Measurements from ENCODE around the gene ZNF408.

Gene ZNF408

DNA sequence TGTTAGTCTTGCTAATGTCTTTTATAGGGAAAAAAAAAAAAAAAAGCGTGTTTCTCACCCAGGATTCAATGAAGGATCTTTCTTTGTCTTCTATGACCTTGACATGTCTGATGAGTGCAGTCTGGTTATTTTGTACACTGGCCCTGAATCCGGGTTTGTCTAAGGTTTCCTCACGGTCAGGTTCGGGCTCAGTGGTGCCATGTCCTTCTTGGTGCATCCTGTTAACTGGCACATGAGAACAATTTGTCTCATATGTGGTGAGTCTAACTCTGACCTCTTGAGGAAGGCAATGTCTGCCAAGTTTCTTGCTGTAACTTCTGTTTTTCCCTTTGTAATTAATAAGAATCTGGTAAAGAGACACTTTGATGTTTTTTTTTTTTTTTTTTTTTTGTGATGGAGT is 30.7 kb downstream of the ZNF408 start:
- no peak overlapping the region for H3K27ac ChIP-seq

DNA sequence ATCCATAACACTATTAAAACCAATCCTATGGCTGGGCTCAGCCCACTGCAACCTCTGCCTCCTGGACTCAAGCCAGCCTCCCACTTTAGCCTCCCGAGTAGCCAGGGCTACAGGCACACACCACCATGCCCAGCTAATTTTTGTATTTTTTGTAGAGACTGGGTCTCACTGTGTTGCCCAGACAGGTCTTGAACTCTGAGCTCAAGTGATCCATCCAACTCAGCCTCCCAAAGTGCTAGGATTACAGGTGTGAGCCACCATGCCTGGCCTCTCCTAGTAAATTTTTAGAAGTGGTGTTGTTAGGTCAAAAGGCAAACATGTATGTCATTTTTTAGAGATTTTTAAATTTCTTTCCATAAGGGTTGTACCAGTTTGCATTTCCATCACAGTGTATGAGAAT is 32.4 kb downstream of the ZNF408 start:
- TF ChIP-seq ZFX (IDR thresholded peaks at IDR 0.05; ENCODE audit: borderline replicate concordance): no peak
- TF ChIP-seq, protein P1, sequence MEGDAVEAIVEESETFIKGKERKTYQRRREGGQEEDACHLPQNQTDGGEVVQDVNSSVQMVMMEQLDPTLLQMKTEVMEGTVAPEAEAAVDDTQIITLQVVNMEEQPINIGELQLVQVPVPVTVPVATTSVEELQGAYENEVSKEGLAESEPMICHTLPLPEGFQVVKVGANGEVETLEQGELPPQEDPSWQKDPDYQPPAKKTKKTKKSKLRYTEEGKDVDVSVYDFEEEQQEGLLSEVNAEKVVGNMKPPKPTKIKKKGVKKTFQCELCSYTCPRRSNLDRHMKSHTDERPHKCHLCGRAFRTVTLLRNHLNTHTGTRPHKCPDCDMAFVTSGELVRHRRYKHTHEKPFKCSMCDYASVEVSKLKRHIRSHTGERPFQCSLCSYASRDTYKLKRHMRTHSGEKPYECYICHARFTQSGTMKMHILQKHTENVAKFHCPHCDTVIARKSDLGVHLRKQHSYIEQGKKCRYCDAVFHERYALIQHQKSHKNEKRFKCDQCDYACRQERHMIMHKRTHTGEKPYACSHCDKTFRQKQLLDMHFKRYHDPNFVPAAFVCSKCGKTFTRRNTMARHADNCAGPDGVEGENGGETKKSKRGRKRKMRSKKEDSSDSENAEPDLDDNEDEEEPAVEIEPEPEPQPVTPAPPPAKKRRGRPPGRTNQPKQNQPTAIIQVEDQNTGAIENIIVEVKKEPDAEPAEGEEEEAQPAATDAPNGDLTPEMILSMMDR (IDR thresholded peaks at IDR 0.05): no peak
- H3K27ac ChIP-seq: no peak overlapping the region

More for the DNA sequence above, 30.7 kb downstream of the ZNF408 start:
- TF ChIP-seq, protein P1 (IDR thresholded peaks at IDR 0.05): no peak
- TF ChIP-seq ZFX (IDR thresholded peaks at IDR 0.05; ENCODE audit: borderline replicate concordance): no peak

DNA sequence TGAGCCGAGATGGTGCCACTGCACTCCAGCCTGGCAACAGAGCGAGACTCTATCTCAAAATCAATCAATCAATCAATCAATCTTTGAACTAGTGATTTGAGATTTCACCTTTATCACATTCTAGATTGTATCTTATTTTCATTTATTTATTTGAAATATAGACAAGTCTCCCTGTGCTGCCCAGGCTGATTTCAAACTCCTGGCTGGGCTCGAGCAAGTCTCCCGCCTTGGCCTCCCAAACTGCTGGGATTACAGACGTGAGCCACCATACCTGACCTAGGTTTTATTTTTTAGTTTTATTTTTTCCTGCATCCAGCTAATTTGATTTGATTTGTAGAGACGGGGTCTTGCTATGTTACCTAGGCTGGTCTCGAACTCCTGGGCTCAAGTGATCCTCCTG is 35.3 kb downstream of the ZNF408 start:
- TF ChIP-seq, protein P1 (IDR thresholded peaks at IDR 0.05): no peak
- no peak for TF ChIP-seq ZFX (IDR thresholded peaks at IDR 0.05; ENCODE audit: borderline replicate concordance)
- peak overlapping the region; percentile 34; the same call in 1 of the 2 replicates for H3K27ac ChIP-seq

DNA sequence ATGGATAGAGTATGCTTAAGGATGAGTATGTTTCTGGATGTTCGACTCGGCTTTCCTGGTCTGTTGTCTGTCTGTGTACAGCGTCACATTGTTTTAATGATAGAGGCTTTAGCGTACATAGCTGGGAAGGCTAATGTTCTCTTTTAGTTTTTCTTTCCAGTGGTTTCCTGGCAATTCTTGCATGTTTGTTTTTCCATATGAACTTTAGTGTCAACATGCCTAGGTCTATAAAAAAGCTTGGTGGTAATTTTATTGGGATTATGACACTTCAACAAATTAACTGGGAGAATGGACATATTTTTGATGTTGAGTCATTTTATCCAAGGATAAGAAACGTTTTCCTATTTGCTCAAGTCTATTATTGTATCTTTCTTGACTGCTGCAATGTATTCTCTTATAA is 35.8 kb downstream of the ZNF408 start:
- TF ChIP-seq, protein P1 (IDR thresholded peaks at IDR 0.05): no peak
- TF ChIP-seq ZFX (IDR thresholded peaks at IDR 0.05; ENCODE audit: borderline replicate concordance): no peak
- H3K27ac ChIP-seq: peak overlapping the region; percentile 34; the same call in 1 of the 2 replicates

DNA sequence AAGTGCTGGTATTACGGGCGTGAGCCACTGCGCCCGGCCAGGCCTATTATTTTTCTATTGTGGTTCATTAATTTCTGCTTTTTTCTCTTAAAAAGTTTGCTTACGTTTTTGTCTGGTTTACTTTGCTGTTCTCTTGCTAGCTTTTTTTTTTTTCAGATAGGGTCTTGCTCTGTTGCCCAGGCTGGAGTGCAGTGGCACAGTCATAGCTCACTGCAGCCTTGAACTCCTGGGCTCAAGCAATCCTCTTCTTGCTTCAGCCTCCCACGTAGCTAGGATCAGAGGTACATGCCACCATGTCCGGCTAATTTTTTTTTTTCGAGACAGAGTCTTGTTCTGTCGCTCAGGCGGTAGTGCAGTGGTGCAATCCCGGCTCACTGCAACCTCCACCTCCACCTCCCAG is 36.9 kb downstream of the ZNF408 start:
- TF ChIP-seq, protein P1 (IDR thresholded peaks at IDR 0.05): no peak
- TF ChIP-seq ZFX (IDR thresholded peaks at IDR 0.05; ENCODE audit: borderline replicate concordance): no peak
- no peak overlapping the region for H3K27ac ChIP-seq

DNA sequence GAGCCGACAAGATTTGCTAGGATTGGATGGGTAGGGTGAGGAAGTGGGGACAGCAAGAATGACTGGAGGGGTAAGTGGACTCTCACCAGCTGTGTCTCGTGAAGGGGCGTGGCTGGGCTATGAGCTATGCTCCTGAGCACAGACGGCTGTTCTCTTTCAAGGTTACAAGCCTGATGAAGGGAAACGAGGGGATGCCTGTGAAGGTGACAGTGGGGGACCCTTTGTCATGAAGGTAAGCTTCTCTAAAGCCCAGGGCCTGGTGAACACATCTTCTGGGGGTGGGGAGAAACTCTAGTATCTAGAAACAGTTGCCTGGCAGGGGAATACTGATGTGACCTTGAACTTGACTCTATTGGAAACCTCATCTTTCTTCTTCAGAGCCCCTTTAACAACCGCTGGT is 38.1 kb downstream of the ZNF408 start:
- H3K27ac ChIP-seq: no peak overlapping the region
- TF ChIP-seq, protein P1 (IDR thresholded peaks at IDR 0.05): no peak
- no peak for TF ChIP-seq ZFX (IDR thresholded peaks at IDR 0.05; ENCODE audit: borderline replicate concordance)

DNA sequence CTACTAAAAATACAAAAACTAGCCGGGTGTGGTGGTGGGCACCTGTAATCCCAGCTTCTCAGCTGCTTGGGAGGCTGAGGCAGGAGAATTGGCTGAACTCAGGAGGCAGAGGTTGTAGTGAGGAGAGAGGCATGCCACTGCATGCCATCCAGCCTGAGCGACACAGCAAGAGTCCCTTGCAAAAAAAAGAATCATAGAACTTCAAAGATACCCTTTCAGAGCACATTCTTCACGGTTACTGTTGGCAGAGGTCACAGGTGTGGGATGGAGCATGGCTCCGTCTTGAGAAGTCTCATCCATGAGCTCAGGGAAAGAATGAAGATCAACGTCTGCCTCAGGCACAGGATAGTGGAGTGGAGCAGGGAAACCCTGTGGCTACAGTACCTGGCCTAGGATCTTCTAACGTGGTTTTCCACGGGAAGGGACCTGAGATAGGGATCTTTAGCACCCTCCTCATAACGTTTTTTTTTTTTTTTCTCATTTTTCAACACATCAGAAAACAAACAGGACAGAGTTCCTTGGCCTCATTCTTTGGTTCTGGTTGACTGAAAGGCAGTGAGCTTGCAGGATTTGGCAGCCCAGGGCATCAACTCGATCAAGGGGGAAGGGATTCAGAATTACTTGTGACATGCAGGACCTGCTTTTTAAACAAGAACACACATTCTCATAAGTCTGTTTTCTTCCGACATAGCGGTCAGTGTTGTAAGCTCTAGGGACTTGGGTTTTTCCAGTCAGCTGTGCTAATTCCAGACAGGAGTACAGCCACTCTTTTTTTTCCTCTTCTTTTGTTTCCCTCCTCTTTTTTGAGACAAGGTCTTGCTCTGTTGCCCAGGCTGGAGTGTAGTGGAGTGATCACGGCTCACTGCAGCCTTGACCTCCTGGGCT is 41.0 kb downstream of the ZNF408 start:
- no peak for TF ChIP-seq ZFX (IDR thresholded peaks at IDR 0.05; ENCODE audit: borderline replicate concordance)
- TF ChIP-seq, protein P1 (IDR thresholded peaks at IDR 0.05): no peak
- no peak overlapping the region for H3K27ac ChIP-seq

Data from 22Rv1 (cell line).